HEK293 (cell line): ENCODE results near the gene FSTL5.

Experiments
- KLF1 ChIP-seq: fragments of 450-650 bp; formaldehyde crosslinking; IDR thresholded peaks from 2 replicates; pipeline ENCODE4 v1.5.1; 2016; ENCODE audit warnings: missing biosample characterization, missing genetic modification characterization
- ZIC2 ChIP-seq: fragments of 450-650 bp; formaldehyde crosslinking; IDR thresholded peaks from 2 replicates; pipeline ENCODE4 v1.5.1; 2016; ENCODE audit warnings: missing biosample characterization, missing genetic modification characterization
- ZNF776 ChIP-seq: fragments of 450-650 bp; formaldehyde crosslinking; IDR thresholded peaks from 2 replicates; pipeline ENCODE4 v1.5.0; 2017; ENCODE audit warnings: missing biosample characterization, missing genetic modification characterization, borderline replicate concordance
- TF ChIP-seq, protein P1 (sequence below): fragments of 450-650 bp; formaldehyde crosslinking; IDR thresholded peaks from 2 replicates; pipeline ENCODE4 v1.5.1; 2016; ENCODE audit warnings: missing biosample characterization, missing genetic modification characterization

DNA sequence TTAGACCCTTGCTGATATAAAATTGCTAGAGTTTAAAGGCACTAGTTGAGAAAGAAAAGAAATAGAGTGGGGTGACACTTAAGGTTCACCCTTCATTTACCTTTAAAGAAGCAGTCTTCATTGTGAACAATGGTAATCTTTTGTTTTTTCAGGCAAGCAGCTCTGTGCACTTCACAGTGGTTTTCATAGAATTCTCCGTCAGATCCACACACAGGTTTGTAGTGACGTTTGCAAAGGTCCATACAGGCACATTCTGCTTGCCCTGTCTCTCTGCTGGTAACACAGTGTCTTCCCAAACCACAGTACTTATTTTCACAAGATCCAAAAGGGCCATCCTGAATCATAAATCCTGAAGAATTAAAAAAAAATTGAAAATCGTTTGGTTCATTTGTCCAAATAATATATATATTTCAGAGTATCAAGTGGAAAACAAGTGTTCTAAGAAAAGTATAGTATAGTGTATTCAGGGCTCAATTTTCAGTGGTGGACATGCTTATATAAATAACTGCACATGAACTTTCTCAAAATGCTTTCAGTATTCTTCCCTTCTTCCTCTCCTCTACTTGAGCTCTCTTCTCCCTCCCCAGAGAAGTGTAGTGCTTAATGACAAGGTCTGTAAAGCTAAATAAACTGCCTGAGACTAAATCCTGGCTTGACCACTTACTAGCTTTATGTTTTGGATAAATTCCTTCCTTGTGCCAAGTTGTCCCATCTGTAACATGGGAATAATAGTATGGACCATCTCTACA, 243.3 kb downstream of the FSTL5 start:
- TF ChIP-seq, protein P1, sequence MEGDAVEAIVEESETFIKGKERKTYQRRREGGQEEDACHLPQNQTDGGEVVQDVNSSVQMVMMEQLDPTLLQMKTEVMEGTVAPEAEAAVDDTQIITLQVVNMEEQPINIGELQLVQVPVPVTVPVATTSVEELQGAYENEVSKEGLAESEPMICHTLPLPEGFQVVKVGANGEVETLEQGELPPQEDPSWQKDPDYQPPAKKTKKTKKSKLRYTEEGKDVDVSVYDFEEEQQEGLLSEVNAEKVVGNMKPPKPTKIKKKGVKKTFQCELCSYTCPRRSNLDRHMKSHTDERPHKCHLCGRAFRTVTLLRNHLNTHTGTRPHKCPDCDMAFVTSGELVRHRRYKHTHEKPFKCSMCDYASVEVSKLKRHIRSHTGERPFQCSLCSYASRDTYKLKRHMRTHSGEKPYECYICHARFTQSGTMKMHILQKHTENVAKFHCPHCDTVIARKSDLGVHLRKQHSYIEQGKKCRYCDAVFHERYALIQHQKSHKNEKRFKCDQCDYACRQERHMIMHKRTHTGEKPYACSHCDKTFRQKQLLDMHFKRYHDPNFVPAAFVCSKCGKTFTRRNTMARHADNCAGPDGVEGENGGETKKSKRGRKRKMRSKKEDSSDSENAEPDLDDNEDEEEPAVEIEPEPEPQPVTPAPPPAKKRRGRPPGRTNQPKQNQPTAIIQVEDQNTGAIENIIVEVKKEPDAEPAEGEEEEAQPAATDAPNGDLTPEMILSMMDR (tag by site-specific recombination) = no peak
- no peak for TF ChIP-seq KLF1 (tag by site-specific recombination)
- TF ChIP-seq ZIC2 = no peak
- TF ChIP-seq ZNF776 (tag by site-specific recombination) = no peak
